Activated gamma-delta T cell treated with Interleukin-2 at 50 U/mL for 16 hours (primary cell): Measurements from ENCODE around the gene BMP7.
"Not testable (repeated sequence)": the region's sequence is repeated elsewhere in the genome, so short reads cannot be mapped to it uniquely, and the experiment has no call there.

Source experiments
- DNase-seq: peaks from one replicate; pipeline ENCODE4 v3.0.0-alpha.2; 2020

Gene BMP7

DNA sequence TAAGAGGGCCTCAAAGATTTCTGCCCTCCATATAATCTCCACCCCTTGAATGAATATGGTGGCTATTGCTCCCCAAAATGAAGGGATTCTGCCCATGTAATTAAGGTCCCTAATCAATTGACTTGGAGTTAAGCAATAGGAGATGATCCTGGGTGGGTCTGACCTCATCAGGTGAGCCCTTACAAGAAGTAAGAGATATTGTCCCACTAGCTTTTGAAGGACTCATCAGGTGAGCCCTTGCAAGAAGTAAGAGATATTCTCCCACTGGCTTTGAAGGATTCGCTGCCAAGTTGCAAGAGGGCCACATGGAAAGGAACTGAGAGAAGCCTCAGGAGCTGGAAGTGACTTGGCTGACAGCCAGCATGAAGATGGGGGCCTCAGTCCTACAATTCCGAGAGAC, 103.4 kb downstream of the BMP7 start:
- DNase-seq = no peak

DNA sequence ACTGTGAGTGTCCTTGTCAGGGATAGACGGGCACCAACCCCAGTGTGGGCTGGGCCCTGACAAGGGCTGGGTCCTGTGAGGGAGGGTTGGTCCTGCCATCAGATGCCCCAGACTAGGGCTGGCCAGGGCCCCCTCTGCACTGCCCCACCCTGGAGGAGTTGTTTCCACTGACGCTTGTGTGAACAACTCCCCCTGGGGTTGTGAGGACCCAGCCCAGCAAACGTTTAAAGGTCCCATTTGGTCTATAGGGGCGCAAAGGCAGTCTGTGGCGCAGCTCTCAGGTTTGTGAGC, 104.1 kb downstream of the BMP7 start:
- DNase-seq = no peak

DNA sequence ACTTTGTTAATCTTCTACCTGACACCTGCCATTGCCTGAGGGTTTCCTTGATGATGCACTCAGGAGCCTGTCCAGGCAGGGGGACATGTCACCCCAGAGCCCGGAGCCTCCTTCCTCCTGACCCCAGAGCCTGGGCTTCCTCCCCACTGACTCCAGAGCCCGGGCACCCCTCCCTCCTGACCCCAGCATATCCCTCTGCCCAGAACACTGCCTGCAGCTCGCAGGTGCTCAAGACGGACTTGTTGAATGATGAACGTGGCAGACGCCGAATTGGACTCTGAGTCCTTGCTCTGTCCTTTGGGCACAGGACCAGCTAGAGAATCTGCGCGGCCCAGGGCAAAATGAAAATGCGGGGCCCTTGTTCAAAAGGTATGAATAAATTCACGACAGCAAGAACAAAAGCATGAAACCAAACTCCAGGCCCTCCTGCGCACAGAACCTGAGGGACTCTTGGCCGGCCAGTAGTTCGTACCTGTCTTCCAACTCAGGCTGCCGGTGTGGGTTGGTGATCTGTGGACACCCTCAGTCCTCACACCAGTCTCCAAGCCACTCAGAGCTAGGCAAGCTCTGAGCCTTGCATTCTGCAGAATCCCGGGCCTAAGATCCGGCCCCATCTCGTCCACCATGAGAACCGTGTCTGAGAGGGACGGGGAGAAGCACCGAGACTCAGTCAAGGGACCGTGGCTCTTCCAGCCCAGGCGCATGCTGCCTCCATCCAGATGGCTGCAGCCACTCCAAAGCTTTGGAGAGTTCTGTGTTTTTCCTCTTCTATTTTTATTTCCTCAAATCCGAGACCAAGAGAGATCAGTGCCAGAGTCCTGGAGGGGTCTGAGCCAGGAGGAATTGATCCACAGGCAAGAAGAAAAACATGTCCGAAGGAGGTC, 104.7 kb downstream of the BMP7 start:
- DNase-seq = no peak

DNA sequence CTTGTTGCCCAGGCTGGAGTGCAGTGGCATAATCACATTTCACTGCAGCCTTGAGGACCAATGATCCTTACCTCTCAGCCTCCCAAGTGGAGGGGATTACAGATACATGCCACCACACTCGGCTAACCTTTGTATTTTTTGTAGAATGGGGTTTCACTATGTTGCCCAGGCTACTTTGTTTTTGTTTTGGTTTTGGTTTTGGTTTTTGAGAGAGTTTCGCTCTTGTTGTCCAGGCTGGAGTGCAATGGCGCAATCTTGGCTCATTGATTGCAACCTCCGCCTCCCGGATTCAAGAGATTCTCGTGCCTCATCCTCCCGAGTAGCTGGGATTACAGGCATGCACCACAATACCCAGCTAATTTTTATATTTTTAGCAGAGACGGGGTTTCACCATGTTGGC, 105.5 kb downstream of the BMP7 start:
- DNase-seq = no peak

DNA sequence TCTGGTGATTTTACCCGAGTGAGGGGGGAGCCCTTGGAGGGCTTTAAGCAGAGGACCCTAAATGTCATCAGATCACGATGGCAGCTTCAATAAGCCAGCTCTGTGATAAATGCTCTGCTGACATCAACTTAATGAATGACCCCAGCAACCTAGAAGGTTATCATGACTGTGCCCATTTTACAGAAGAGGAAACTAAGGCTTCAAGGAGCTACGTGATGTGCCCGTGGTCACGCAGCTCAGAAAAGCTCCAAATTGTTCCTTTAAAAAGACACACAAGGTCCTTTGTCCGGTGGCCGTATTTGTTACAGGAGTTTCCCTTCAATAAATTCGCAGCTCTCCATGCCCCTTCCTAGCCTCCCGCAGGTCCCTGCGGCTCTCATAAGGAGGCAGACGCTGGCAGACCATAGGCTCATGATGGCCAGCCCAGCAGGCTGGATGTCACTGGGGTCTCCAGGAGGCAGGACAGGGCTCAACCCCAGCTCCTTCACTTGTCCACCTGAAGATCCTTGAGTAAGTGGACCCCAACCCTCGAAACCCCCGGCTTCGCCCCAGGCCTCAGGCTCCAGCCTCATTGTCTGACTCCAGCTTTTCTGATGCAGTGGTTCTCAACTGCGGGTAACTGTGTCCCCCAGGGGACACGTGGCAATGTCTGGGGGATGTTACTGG, 106.4 kb downstream of the BMP7 start:
- DNase-seq = no peak

DNA sequence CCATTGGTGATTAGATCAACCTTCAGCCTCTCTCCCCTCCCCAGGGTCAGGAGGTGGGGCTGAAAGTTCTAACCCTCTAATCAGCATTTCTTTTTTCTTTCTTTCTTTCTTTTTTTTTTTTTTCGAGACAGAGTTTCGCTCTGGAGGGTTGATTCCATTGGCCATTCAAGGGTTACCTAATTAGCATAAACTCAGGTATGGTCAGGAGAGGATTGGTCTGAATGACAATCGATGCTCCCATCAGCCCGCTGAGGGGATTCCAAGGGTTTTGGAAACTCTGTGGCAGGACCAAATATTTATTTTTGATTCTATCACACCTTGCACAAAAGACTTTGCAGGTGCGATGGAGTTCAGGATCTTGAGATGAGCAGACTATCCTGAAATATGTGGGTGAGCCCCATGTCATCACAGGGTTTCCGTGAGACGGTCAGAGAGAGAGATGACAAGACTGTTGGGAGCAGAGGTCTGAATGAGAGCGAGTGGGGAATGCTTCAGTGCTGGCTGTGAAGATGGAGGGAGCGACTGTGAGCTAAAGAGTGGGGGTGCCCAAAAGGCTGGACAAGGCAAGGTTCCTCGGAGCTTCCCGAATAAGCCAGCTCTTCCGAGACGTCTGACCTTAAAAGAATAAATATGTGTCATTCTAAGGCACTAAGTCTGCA, 107.1 kb downstream of the BMP7 start:
- DNase-seq = no peak

DNA sequence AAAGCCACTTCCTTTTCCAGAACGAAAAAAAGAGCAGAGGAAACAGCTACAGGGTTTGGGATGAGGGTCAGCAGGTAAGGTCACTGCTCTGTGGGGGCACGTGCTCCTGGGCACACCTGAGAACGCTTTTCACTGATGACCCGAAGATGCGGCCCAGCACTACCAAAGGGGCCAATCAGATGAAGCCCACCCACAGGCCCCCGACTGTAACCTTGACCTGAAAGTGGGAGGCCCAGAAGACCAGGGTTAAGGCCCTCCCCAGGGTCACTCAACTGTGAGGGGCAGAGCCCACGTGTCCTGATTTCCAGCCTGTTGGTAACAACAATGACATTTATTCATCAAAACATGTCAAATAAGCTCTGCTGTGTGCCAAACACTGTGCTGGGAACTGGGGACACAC, 108.0 kb downstream of the BMP7 start:
- DNase-seq = no peak

DNA sequence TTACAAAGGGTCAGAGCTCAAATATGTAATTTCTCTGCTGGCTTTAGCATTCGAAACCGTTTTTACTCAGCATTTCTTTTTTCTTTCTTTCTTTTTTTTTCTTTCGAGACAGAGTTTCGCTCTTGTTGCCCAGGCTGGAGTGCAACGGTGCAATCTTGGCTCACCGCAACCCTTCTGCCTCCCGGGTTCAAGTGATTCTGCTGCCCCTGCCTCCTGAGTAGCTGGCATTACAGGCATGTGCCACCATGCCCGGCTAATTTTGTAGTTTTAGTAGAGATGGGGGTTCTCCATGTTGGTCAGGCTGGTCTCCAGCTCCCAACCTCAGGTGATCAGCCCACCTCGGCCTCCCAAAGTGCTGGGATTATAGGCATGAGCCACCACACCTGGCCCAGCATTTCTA, 108.7 kb downstream of the BMP7 start:
- DNase-seq = not testable (repeated sequence)

DNA sequence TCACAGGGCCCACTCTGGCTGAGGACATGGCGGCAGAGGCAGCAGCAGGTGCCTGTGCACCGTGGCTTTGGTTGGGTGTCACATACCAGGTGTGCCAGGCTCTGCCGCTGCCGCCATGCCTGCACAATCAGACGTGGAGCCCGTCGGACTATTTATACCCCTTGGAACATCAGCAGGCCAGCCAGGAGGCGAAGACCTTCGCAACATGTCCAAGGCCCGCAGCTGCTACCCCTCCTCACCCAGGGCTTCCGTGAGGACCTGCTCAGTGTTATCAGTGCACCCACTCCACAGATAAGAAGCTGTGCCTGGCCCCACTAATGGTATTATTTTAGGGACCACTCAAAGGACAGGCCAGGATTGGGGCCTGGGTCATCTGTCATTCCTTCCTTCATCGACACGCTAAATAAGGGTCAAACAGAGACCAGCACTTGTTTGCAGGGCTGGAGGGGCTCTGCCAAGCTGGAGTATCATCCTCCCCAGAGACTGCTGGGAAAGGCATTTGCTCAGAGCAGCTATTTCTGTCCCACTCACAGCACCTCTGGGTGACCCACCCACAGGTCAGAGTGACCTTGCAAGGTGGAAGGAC, 109.2 kb downstream of the BMP7 start:
- DNase-seq = no peak

DNA sequence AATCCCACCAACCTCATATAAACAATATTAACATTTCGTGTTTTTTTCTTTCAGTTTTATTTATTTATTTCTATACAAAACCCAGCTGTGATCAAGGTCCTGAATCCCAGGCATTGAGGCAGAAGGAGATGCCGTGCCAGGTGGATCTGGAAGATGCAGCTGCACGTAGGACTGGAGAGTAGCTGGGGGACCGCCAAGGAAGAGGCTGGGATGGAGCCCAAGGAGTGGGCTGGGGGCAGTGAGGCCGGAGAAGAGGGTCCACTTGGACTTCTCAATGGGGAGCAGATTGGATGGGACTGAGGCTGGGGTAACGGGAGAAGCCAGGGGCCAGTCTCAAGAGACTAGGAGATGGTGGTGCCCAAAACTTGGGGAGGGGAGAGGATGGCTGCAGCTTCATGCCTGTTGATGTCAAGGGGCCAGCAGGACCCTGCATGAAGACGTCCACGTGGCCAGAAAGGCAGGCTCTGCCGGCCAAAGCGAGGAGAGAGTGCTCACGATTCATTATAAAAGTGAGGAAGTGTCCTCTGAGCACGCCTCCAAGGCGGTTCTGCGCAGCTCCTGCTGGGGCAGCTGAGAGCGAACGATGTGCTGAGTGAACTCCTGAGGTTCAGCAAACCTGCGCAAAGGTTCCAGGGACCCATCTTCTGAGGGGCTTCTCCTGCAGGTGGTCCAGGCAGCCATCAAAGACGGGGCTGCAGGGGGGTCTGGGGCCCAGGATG, 110.3 kb downstream of the BMP7 start:
- no peak for DNase-seq

DNA sequence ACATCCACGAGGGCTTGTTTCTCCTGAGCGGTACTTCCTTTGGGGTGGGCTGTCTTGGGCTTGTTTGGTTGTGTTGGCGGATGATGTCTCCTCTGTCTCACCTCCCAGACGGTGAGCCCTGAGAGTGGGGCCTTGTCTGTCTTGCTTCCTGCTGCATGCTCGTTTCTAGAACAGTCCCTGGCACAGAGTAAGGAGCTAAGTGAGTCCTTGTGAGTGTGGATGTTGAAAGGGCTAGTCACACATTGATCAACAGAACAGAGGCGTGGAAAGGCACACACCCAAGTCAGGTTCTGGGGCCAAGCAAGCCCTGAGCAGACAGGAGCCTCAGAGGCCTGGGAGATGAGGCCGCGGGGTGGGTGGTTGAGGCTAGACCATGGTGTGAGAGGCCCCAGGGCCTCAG, 111.0 kb downstream of the BMP7 start:
- DNase-seq = no peak

DNA sequence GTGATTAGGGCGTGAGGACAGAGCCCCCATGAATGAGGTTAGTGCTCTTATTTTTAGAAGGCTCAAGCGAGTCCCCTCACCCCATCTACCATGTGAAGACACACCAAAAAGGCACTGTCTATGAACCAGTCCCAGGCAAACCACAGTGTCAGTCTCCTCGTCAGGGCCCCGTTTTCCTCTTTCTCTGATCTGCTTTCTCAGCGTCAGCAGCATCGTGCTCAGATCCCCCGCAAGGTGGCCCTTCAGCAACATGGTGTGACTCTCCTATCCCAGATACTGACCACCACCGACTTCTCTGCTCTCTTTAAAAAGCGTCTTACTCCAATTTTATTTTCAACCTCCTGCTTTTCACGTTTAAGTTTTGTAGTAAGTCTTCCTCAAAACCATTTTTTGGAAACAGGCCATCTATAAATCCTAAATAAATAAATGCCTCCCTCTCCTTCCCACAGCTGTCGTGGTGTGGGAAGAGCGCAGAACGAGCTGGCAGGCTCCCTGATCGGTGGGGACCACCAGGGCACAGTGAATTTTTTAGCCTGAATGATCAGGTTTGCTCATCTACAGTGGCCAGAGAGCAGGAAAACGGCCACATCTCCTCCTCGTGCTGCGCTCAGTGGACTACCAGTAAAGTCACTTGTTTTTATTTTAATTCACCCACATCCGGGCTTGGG, 113.1 kb downstream of the BMP7 start:
- no peak for DNase-seq

DNA sequence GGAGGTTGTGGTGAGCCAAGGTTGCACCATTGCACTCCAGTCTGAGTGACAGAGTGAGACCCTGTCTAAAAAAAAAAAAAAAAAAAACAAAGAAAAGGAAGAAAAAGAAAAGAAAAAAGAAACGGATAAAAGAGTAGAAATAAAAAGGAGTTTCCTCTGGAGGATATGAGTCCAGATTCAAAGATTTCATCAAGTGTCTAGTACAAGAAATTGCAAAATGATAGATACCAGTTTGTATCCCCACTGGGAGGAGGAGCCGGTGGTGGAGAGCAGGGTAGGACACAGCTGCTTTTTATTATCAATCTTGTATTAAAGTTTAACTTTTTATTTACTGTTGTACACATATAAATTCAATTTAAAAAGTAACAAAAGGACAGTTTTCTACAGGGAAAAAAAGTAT, 113.9 kb downstream of the BMP7 start:
- no peak for DNase-seq

DNA sequence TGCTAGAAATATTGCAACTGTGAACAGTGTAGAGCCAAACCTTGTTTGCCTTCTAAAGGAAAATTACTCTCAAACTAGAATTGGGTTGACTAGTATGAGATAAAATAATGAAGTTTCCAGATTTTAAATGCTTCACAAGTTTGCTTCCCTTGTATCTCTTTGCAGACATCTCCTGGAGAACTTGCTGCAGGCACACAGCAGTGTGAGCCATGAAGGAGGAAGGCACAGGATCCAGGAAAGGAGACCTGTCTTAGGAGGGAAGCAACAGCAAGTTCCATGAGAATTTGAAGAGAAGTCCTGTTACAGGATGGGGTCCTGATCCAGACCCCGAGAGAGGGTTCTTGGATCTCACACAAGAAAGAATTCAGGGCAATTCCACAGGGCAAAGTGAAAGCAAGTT, 115.9 kb downstream of the BMP7 start:
- no peak for DNase-seq

DNA sequence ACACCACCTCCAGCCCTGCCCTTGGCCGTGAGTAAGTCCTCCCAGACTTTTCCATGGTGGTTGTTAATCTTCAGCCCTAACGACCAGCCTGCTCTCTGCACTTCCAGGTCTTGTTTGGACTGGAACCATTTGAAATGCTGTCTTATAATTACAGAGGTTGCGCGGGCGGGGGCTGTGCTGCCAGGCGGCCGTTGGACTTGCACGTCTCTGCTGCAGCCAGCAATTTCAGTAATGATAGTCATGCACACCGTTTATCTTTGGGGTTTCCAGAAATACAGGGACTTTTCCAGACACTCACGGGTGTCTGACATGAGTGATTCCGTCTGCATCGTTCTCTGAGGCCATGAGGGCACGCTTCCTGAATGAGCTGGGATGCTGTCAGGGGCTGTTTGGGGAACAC, 118.2 kb downstream of the BMP7 start:
- DNase-seq = no peak

DNA sequence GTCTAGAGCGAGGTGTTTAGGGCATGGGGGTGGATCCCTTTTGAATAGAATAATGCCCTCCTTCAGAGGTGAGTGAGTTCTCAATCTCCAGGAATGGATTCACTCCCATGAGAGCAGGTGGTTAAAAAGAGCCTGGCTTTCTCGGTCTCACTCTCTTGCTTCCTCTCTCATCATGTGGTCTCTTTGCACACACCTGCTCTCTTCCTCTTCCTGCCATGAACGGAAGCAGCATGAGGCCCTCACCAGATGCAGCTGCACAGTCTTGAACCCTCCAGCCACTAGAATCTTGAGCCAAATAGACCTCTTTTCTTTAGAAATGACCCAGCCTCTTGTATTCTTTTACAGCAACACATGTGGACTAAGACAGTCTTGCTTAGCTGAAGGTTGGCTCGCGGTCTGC, 119.3 kb downstream of the BMP7 start:
- no peak for DNase-seq

DNA sequence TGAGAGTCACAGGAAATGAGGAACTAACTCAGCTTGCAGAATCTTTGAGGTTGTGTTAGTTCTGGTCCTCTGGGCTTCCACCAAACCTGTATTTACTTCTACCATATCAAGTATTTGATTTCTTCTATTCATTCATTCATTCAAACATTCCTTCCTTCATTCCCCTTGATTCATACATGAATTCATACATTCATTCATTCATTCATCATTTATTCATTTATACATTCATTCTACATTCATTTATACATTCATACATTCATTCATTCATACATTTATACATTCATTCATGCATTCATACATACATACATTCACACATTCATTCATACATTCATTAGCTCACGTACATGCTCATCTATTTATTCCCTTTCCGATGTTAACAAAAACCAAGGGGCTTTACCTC, 120.3 kb downstream of the BMP7 start:
- DNase-seq = no peak

DNA sequence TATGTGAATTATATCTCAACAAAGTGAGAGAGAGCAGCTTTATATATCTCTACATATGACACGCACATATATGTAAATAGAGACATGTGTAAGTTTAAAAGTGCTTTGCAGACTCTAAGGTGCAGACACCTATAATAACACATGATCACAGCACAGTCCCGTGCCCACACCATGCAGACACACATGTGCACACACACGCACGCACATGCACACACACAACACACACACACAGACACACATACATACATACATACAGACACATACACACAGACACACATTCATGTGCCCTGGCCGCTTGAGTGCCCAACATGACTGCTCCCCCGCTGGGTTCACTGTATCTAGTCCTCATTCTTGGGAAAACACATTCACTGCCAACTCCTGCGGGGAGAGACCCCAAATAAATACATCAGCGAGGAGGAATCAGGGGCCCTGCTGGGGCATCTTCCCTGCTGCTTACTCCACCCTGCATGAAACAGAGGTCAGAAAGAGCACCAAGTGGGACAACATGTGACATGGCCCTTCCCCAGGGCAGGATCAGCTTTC, 121.3 kb downstream of the BMP7 start:
- DNase-seq = no peak

DNA sequence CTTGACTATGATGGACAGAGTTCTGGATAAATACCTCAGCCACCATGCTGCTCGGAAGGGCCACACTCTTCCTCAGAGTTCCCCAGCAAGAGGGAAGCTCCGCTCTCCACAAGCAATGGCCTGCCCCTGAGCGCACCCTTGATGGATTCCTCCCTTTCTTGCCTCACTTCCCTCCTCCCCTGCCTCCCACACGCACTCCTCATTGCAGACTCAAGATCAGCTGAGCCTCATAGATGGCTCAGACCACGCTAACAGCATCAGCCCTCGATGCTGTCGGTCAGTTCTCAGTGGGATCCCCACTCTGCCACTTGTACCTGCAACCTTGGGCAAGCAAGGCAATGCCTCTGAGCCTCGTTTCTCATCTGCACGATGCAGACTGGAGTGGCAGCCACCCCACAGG, 123.3 kb downstream of the BMP7 start:
- no peak for DNase-seq

DNA sequence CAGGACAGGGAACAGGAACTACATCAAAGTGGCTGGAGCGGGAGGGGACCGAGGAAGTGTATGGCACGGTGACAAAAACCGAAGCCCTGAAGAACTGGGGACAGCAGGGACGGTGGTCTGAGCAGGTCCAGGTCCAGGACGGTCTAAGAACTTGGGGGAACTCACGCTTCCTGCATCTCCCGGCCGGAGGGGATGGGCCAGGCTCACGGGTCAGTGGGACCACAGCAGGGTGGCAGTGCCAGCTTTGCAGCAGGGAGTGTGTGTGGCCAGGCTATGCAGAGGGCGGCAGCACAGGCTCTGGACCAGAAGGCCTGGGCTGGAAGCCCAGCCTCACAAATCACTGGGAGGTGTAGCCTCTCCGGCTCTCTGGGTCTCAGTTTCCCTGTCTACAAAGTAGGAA, 123.8 kb downstream of the BMP7 start:
- DNase-seq = no peak

DNA sequence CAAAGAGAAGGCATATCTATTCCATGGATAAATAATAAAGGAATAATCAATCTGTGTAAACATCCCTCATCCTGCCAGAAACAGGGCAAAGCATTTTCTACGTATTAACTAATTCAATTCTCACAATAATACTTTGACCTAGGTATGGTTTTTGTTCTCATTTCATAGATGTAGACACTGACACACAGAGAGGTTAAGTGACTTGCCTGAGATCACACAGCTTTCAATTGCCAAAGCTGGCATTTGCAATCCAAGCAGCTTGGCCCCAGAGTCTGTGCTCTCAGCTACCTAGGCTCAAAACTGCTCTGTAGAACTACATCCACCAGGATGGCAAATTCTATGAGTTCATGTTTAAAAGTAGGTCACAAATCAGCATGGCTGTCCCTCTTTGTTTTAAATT, 124.9 kb downstream of the BMP7 start:
- no peak for DNase-seq

DNA sequence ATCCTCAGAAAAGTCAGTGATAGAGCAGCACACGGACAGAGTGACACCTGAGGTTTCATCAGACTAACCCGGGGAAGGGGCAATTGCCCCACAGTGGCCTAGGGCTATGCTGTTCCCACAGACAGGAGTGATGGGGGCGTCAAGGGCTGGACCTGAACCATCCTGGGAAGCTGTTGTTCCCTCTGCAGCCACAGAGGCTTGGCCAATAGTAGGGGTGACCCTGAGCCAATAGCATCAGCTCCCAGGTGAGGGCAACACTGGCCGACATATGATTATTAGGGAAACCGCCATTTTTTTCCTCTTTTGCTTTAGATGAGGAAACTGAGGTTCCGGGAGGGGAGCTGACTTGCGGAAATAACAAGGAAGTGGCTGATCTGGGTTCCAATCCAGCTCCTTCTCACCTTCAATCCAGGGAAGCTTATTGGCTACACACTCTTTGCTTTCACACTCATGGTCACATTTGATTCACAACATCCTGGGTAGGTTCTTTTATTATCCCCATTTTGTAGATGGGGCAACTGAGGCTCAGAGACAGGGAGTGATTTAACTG, 126.0 kb downstream of the BMP7 start:
- DNase-seq = no peak
